ENCODE results near the gene ANKRD11. TPM values are rescaled to one million over a fixed set of nuclear protein-coding genes. Genes with fewer than 3 reads are reported as not detected.
A peak's percentile ranks its signal among the peaks of the same experiment; 100 is the strongest.
"Not testable (repeated sequence)": the region's sequence is repeated elsewhere in the genome, so short reads cannot be mapped to it uniquely, and the experiment has no call there.

Gene ANKRD11
- total RNA-seq, 1 donor: 80.8 TPM

DNA sequence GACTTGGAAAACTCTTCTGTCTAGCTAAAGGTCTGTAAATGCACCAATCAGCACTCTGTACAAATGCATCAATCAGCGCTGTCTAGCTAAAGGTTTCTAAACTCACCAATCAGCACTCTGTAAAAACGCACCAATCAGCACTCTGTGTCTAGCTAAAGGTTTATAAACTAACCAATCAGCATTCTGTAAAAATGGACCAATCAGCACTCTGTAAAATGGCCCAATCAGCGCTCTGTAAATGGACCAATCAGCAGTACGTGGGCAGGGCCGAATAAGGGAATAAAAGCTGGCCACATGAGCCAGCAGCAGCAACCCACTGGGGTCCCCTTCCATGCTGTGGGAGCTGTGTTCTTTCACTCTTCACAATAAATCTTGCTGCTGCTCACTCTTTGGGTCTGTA lies 55.3 kb downstream of the ANKRD11 start:
- DNase-seq (ENCODE audit: low read depth in 2 of 3, low spot score in 2 of 3): peak in 1 of 3 donors; percentile 50

DNA sequence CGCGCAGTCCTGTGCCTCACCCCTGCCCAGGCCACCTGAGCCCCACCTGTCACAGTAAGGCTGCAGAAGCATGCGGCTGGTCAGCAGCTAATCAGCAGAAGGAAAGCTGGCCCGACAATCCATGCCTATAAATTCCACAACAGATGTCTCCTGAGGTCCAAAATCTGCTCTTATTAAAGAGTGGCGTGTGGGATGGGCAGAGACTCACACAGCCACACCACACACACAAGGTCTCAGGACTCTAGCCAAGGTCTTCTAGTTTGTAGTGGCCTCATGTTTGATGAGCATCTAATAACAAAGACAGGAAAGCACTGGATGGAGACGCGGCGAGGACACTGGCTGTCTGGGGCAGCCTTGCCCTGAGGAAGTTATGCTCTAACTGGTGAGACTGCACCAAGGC lies 55.9 kb downstream of the ANKRD11 start:
- no peak for DNase-seq (ENCODE audit: low read depth in 2 of 3, low spot score in 2 of 3)

DNA sequence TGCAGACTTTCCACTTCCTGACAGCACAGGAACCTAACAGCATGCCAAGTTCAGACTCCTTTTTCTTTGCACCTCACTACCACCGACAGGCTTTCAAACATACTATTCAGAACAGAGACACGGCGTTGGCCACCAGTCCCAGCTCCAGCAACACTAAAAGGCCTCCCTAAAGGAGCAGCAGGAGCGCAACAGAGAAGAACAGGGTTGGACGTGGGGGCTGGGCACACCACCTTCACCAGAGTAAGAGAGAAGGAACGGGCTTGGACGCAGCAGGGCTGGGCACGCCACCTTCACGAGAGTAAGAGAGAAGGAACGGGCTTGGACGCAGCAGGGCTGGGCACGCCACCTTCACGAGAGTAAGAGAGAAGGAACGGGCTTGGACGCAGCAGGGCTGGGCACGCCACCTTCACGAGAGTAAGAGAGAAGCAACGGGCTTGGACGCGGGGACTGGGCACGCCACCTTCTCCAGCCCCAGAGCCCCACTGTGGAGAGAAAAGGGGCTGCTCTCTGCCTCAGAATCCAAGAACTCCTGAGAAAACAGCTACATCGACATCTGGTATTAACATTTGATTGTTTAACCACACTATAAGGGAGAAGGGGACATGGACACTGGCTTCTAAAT lies 56.9 kb downstream of the ANKRD11 start:
- not testable (repeated sequence) for DNase-seq (ENCODE audit: low read depth in 2 of 3, low spot score in 2 of 3)

DNA sequence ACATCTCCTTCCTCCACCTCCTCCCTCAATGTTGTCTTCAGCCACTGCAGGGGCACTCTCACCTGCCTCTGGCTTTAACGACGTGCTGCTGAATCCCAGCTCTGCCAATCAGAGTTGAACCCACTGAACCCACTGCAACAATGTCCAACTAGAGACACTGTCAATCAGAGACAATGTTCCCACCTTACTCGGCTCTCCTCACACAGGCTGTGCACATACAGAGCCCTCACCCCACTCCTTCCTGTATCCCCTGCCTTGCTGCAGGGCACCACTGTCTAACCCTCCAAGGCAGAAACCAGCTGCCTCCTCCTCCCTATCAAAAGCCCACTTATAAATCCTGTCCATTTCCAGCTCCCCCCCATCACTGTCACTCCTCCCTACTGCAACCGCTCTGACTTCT lies 58.7 kb downstream of the ANKRD11 start:
- DNase-seq (ENCODE audit: low read depth in 2 of 3, low spot score in 2 of 3): no peak

DNA sequence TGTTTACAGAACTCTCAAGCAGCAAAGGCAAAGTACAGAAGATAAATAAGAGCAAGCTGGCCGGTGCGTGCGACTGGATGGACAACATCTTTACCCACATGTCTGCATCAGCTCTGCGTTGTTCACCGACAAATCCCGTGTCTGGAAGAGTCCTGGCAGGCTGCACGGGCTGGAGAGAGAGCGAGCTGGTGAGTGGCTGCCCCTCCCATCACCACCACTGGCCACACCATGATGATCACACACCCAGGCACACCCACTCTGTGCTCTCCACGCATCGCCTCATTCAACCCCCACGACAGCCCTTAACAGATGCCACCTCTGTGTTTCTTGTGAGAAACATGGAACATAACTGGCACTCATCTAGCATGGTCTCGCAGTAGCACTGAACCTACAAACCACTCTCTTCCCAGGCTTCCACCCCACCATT lies 59.2 kb downstream of the ANKRD11 start:
- no peak for DNase-seq (ENCODE audit: low read depth in 2 of 3, low spot score in 2 of 3)

DNA sequence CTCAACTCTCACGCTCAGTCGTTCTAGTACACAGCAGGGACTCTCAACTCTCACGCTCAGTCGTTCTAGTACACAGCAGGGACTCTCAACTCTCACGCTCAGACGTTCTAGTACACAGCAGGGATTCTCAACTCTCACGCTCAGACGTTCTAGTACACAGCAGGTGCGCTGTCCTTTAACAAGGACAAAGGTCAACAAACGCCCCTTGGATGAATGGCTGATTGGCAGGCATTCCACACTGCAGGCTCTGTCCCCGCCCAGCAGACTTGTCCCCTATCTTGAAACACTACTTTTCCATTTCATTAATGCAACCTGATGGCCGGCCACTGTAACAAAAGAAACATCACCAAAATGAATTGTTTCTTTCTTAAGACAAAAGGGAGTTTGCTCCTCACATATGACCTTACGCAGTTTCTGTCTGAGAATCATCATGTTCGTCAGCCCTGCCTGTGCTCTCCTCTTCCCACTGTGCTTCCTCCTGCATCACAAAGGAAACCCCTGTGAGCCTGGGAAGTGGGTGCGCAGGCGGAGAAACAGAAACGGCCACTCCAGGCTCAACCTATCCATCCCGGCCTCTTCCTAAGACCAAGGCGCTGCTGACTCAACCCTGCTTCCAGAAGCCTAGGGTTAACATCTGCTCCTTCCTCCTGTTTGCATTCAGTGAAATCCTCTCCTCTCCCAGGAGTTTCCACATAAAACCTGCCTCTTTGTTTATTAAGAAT lies 59.8 kb downstream of the ANKRD11 start:
- no peak for DNase-seq (ENCODE audit: low read depth in 2 of 3, low spot score in 2 of 3)

DNA sequence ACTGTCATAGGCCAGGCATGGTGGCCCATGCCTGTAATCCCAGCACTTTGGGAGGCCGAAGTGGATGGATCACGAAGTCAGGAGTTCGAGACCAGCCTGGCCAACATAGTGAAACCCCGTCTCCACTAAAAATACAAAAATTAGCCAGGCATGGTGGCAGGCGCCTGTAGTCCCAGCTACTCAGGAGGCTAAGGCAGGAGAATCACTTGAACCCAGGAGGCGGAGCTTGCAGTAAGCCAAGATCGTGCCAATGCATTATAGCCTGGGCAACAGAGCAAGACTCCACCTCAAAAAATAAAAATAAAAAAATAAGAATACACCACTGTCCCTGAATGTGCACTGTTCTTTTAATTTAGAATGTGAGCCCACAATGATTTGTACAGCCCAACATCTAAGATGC lies 61.8 kb downstream of the ANKRD11 start:
- DNase-seq (ENCODE audit: low read depth in 2 of 3, low spot score in 2 of 3): not testable (repeated sequence)

DNA sequence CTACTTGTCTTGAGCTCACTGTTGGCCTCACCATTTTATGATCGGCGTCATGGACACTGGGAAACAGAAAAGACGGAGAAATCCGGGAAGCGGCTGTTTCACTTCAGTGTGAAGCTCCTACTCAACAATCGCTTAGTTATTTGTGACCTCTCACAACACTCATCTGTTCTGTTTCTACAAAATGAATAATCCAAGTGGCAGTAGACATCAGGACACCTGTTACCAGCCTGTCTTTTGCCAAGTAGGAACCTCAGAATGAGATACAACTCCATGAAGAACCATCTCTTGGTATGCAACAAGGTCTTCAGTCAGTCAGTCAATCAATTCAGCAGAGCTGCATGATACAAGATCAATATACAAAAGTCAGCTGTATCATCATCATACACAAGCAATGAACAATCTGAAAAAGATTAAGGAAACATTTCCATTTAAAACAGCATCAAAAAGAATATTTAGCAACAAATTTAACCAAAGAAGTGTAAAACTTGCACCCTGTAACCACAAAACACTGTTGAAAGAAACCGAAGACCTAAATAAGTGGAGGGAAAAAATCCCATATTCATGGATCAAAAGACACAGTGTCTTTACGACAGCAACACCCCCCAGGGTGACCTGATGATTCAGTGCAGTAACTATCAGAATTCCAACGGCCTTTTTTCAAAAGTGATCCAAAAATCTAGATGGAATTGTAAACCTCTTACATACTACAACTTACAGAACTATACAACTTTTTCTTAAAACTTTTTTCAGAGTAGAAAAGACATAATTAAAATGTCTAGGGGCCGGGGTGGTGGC lies 63.4 kb downstream of the ANKRD11 start:
- DNase-seq (ENCODE audit: low read depth in 2 of 3, low spot score in 2 of 3): no peak

DNA sequence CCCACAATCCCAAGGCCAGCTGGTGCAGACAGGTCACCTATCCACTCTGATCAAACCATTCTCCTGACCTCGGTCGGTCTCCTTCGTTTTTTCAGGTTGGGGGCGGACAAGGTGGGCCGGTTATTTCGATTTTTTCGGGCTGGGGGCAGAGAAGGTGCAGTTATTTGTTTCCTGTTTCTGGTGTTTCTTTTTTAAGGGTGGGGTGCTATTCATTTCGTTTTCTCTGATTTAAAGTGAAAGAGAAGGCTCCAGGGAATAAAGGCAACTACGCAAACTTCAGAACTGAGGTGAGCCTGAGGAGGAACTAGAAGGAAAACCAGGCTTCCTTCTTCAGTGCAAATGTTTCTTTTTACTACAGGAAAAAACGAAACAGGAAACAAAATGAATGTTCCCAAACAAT lies 64.8 kb downstream of the ANKRD11 start:
- DNase-seq (ENCODE audit: low read depth in 2 of 3, low spot score in 2 of 3): no peak

DNA sequence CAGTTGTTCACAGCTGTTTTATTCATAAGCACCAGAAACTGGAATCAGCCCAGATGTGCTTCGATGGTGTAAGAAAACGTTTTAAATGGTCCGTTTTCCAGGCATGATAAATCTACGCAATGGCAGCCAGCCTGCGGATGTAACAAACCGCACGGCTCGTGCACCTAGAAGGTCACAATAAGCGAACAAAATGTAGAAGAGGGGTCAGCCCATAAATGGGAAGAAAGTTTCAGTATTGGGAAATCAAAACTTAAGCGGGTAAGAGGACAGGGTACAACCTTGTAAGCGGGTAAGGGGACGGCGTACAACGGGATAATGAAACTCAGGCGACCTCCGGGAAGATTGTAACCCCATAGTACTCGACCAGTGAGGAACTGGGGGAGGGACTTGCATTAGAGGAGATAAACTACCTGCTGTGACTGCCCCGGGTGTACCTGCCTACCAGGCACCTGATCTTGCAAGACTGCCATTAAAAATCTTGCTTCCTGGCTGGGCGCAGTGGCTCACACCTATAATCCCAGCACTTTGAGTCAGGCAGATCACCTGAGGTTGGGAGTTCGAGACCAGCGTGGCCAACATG lies 66.6 kb downstream of the ANKRD11 start:
- DNase-seq (ENCODE audit: low read depth in 2 of 3, low spot score in 2 of 3): no peak

DNA sequence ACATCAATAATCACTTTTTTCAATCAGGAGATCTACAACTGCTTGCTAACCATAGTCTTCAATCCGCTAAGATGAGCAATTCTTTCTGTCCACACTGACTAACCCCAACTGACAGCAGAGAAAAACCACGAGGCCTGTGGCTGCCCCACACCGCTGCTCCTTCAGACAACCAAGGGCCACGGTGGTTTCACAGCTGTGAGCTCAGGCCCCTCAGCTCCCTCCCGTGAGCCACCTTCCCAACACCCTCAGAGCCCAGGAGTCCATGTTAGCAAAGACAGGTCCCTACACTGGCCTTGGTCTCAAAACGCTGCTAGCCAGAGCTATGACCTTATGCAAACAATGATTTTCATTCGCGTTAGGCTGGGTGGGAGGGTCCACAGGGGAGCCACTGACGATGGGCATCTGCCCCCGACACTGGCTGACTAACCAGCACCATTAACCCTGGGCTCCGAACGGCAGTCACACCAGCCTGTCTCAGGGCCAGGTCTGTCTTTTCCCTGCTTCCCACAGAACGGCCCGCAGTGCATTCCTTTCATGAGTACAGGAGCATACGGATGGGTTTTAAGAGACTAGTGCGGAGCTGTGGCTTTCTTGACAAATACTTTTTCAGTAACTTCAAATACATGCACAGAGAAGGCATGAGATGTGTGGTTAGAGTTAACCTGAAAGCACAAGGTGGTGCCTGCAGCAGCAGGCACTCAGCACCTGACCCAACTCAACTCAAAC lies 67.3 kb downstream of the ANKRD11 start:
- DNase-seq (ENCODE audit: low read depth in 2 of 3, low spot score in 2 of 3): no peak

DNA sequence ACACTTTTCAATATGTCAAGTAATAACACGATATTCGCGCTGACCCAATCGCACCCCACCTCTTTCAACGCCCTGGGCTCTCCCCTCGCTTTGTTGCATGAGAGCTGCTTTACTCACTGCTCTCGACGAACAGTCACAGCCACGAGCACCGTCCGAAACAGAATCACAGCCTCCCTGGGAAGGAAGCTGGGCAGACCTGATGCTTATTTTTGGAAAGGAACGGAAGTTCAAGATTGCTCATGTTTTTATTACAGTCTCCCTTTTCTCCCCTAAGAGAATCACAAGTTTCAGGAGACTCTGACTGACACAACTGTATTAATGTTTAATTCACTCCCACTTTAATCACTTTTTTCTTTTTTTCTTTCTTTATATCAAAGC lies 67.8 kb downstream of the ANKRD11 start:
- no peak for DNase-seq (ENCODE audit: low read depth in 2 of 3, low spot score in 2 of 3)

DNA sequence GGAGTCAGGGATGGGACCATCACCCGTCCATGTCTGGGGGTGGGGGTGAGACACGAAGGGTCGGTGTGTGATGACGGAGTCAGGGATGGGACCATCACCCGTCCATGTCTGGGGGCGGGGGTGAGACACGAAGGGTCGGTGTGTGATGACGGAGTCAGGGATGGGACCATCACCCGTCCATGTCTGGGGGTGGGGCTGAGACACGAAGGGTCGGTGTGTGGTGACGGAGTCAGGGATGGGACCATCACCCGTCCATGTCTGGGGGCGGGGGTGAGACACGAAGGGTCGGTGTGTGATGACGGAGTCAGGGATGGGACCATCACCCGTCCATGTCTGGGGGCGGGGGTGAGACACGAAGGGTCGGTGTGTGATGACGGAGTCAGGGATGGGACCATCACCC lies 69.1 kb downstream of the ANKRD11 start:
- not testable (repeated sequence) for DNase-seq (ENCODE audit: low read depth in 2 of 3, low spot score in 2 of 3)

DNA sequence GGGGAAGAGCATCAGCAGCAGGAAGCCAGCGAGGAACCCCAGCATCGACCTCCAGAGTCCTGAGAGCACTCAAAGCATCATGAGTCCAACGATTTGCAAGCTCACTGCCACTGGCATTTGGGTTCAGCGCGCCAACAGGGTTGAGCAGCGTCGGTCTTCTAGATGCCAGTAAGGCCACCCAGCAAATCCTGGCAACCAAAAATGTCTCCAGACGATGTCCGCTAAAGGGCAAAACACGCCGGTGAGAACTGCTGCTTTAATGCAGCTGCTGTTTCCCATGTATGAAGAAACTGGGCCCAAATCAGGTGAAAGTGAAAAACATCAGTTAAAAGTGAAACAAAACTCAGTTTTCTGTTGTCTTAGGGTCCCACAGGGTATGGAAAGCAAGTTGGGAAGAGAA lies 70.2 kb downstream of the ANKRD11 start:
- DNase-seq (ENCODE audit: low read depth in 2 of 3, low spot score in 2 of 3): no peak

DNA sequence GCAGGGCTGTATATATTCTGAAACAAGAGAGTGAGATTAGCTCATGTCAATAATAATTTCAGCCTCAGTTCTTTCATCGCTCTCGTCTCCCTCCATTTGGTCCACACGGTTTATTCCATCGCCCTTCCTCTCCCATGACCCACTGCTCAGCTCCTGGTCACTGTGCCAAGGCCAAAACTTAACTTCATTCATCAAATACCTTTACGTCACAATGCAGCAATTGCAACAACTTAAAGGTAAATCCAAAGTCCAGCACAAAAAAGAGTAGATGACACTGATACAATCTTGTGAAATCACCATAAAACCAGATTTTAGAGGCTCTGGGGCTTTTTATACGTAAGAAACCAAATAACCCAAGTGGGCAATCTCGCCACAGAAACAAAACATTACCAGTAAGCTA lies 72.0 kb downstream of the ANKRD11 start:
- DNase-seq (ENCODE audit: low read depth in 2 of 3, low spot score in 2 of 3): no peak

DNA sequence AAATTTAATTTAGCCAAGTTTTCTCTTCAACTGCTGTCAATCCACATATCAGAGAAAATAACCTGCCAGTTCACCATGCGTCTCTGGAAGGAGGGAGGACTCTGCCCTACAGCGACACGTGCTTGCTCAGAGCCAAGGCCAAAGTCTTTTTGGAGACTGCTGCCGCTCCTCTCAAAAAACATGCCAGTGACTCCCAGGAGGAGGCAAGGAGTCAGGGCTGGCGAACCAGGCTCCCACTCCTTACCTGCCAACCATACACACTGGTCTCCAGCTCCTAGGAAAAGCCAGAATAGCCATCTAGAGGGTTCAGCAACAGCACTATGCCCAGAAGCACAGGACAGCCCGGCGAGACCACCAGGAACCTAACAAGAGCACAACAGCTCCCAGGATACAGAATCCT lies 73.0 kb downstream of the ANKRD11 start:
- DNase-seq (ENCODE audit: low read depth in 2 of 3, low spot score in 2 of 3): no peak

DNA sequence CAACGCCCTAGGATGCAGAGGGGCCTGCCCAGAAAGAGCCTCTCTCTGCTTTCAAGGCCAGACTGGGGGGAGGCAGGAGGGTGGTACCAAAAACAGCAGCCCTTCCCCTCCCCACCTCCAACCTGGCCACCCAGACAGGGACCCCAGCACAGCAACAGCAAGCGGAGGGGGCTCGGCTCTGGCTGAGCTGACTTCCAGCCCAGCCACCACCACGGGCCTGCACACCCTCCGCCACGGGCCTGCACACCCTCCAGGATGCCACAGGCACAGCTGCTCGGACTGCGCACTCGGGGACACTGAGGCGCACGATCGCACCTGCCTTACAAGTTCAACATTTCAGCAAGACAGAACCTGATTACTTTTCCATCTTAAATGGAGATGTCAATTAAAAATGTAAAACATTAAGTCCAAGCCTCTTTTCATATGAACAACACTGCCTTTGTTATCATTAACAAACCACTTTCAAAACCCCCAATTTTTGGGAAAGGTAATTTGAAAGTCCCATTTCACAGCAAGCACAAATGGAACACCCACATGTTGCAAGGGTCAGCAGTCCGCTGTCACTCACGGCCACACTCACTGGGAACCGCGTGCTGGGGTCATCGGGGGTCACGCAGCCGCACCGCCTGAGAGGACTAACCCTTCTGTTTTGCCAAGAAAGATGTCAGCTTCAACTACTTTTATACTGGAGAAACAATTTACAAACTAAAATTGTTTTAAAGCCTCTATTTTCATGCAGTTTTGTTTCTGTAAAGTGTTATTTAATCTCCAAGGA lies 76.4 kb downstream of the ANKRD11 start:
- no peak for DNase-seq (ENCODE audit: low read depth in 2 of 3, low spot score in 2 of 3)

DNA sequence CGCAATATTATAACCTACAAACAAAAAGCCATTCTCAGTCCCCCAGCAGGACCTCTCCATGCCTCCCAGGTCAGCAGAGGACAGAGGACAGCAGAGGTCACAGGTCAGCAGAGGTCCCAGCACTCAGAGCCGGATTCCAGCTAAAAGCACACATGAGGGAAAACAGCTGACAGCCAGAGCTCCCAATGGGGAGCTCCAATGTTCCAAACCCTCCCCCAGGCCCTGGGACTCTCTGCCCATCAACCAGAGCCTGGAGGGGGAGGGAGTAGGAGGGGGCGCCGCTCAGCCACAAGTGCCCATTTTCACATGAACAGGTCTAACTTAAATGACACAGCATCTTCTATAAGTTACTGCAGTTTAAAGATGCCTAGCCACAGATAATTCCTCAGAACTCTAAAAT lies 77.5 kb downstream of the ANKRD11 start:
- DNase-seq (ENCODE audit: low read depth in 2 of 3, low spot score in 2 of 3): peak in 1 of 3 donors; percentile 33

DNA sequence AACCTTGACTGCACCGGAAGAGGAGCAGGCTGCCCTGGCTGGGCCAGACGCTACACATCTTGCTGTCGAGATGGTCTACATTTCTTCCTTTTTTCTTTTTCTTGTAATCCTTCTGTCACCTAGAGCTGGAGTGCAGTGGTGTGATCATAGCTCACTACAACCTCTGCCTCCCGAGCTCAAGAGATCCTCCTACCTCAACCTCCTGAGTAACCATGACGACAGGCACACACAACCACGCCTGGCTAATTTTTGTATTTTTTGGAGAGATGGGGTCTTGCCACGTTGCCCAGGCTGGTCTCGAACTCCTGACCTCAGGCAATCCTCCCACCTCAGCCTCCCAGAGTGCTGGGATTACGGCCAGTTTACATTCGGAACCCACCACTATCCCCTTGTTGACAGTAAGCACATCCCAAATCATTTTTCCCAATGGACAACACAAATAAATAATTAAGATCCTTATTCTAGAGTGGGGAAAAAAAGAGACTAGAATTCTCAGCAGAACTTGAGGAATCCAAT lies 79.0 kb downstream of the ANKRD11 start:
- DNase-seq (ENCODE audit: low read depth in 2 of 3, low spot score in 2 of 3): no peak

DNA sequence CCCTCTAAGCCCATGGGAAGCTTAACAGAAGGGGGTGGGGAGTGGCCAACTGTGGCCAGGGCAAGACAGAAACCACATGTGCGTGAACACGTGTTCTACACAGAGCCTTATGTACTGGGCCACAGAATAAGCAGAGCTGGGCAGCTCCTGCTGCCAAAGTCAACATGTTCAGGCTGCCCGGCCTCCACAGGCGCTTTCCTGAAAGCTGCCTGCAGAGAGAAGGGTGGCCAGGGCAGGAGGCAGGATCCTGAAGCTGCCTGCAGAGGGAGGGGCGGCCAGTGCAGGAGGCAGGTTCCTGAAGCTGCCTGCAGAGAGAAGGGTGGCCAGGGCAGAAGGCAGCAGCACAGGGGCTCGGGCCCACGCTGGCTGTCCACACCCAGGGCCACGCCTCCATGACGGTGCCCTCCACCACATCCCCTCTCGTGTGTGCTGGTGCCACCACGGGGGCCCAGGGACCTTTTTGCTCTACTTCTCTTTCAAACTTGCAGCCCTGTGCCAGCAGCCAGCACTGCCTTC lies 79.5 kb downstream of the ANKRD11 start:
- peak in 1 of 3 donors; percentile 63 for DNase-seq (ENCODE audit: low read depth in 2 of 3, low spot score in 2 of 3)

All from hematopoietic multipotent progenitor cell (in vitro differentiated cells).